ENCODE results near the gene SLC9A8.
"Not testable (repeated sequence)": the region's sequence is repeated elsewhere in the genome, so short reads cannot be mapped to it uniquely, and the experiment has no call there.

DNA sequence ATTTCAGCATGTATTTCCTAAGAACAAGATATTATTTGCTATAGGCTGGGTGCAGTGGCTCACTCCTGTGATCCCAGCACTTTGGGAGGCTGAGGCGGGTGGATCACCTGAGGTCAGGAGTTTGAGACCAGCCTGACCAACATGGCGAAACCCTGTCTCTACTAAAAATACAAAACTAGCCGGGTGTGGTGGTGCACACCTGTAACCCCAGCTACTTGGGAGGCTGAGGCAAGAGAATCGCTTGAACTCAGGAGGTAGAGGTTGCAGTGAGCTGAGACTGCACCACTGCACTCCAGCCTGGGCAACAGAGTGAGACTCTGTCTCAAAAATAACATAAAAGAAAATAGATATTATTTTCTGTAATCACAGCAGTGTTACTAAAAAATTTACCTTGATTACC is 30.2 kb upstream of the SLC9A8 start:
- TF ChIP-seq, protein P1, sequence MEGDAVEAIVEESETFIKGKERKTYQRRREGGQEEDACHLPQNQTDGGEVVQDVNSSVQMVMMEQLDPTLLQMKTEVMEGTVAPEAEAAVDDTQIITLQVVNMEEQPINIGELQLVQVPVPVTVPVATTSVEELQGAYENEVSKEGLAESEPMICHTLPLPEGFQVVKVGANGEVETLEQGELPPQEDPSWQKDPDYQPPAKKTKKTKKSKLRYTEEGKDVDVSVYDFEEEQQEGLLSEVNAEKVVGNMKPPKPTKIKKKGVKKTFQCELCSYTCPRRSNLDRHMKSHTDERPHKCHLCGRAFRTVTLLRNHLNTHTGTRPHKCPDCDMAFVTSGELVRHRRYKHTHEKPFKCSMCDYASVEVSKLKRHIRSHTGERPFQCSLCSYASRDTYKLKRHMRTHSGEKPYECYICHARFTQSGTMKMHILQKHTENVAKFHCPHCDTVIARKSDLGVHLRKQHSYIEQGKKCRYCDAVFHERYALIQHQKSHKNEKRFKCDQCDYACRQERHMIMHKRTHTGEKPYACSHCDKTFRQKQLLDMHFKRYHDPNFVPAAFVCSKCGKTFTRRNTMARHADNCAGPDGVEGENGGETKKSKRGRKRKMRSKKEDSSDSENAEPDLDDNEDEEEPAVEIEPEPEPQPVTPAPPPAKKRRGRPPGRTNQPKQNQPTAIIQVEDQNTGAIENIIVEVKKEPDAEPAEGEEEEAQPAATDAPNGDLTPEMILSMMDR (conservative IDR thresholded peaks at IDR 0.05; ENCODE audit: low read length) = not testable (repeated sequence)
- TF ChIP-seq EZH2phosphoT487 (IDR thresholded peaks at IDR 0.05; ENCODE audit: borderline replicate concordance, low read depth, low read length) = not testable (repeated sequence)

Measured in OCI-LY7 (cell line).